H1 (cell line): Measurements from ENCODE around the gene MEGF11. TPM values are rescaled to one million over a fixed set of nuclear protein-coding genes. Genes with fewer than 3 reads are reported as not detected.

Experiments used
- CTCF ChIA-PET: fragments of 300-600 bp; sonication (Branson Sonifier 250); formaldehyde crosslinking; loops from one replicate; lab custom pipeline; 2021; ENCODE audit not compliant: partially characterized antibody; lab: Charles Lee
- POLR2A ChIA-PET: fragments of 300-600 bp; sonication (Branson Sonifier 250); formaldehyde crosslinking; loops from one replicate; lab custom pipeline; 2021; ENCODE audit warnings: inconsistent platforms; ENCODE audit not compliant: partially characterized antibody; lab: Charles Lee
- DNase-seq, 2 experiments: peaks; one replicate each; pipeline versions ENCODE4 v3.0.0 to v3.0.0-alpha.2; 2010 to 2022; ENCODE audit warnings: low spot score in 2 of 2, low read depth in 1 of 2, mixed read lengths in 1 of 2
- FAIRE-seq: peaks from 2 replicates; lab custom pipeline; 2011; peaks lifted over from hg19 to GRCh38; lab: Jason Lieb, UNC
- H2AFZ ChIP-seq: 2 replicates; pipeline ENCODE4 v1.8.1; 2012; ENCODE audit warnings: low read length, inconsistent platforms
- H2AK5ac ChIP-seq: 2 replicates; pipeline ENCODE4 v1.6.1; 2013; ENCODE audit warnings: low read depth, low read length
- H2BK120ac ChIP-seq: replicated peaks from 2 replicates; pipeline ENCODE3; 2013; ENCODE audit warnings: low read depth, low read length, inconsistent platforms
- H2BK12ac ChIP-seq: 2 replicates; pipeline ENCODE4 v1.6.1; 2013; ENCODE audit warnings: low read depth, low read length
- H2BK15ac ChIP-seq: 2 replicates; pipeline ENCODE4 v1.6.1; 2013; ENCODE audit warnings: low read length
- H2BK20ac ChIP-seq: 2 replicates; pipeline ENCODE4 v1.6.1; 2013; ENCODE audit warnings: low read length
- H2BK5ac ChIP-seq: 2 replicates; pipeline ENCODE4 v1.6.1; 2013; ENCODE audit warnings: low read depth, low read length
- H3K14ac ChIP-seq: 2 replicates; pipeline ENCODE4 v1.6.1; 2013; ENCODE audit warnings: inconsistent platforms; ENCODE audit not compliant: insufficient read length
- H3K18ac ChIP-seq: 2 replicates; pipeline ENCODE4 v1.6.1; 2013; ENCODE audit warnings: low read length; ENCODE audit errors: extremely low read depth
- H3K23ac ChIP-seq: 2 replicates; pipeline ENCODE4 v1.6.1; 2013; ENCODE audit warnings: inconsistent platforms; ENCODE audit not compliant: insufficient read length
- H3K23me2 ChIP-seq: 2 replicates; pipeline ENCODE4 v1.6.1; 2013; ENCODE audit warnings: low read depth, low read length
- H3K27ac ChIP-seq: 2 replicates; pipeline ENCODE4 v1.6.1; 2011; ENCODE audit warnings: low read depth, low read length, inconsistent platforms
- H3K27me3 ChIP-seq, 4 experiments: replicated peaks in 1 of 4; 1 replicate in 1 of 4; 2 replicates in 3 of 4; pipeline versions ENCODE4 v1.6.1 to v1.8.1; 2011 to 2013; ENCODE audit warnings: low read length in 3 of 4, mild to moderate bottlenecking in 3 of 4, inconsistent platforms in 2 of 4, mixed read lengths in 2 of 4, moderate library complexity in 1 of 4; ENCODE audit not compliant: control insufficient read depth in 3 of 4, insufficient read depth in 3 of 4; ENCODE audit errors: extremely low read depth in 1 of 4
- H3K36me3 ChIP-seq, 4 experiments: 2 replicates each; pipeline versions ENCODE4 v1.6.1 to v1.8.1; 2011 to 2013; ENCODE audit warnings: mild to moderate bottlenecking in 4 of 4, low read length in 3 of 4, moderate library complexity in 2 of 4, control low read depth in 1 of 4, inconsistent platforms in 1 of 4; ENCODE audit not compliant: insufficient read depth in 4 of 4, control insufficient read depth in 2 of 4
- H3K4ac ChIP-seq: replicated peaks from 2 replicates; pipeline ENCODE3; 2013; ENCODE audit warnings: low read length, low read depth, mixed read lengths, inconsistent platforms; ENCODE audit not compliant: insufficient read length
- H3K4me1 ChIP-seq, 4 experiments: replicated peaks in 1 of 4; 1 replicate in 1 of 4; 2 replicates in 3 of 4; pipeline versions ENCODE4 v1.6.1 to v1.8.1; 2011 to 2013; ENCODE audit warnings: low read length in 3 of 4, inconsistent platforms in 2 of 4, mixed read lengths in 1 of 4; ENCODE audit not compliant: insufficient read depth in 4 of 4, control insufficient read depth in 3 of 4
- H3K4me2 ChIP-seq, 2 experiments: 2 replicates each; pipeline versions ENCODE4 v1.6.1 to v1.8.1; 2011 to 2013; ENCODE audit warnings: low read depth in 2 of 2, low read length in 2 of 2, control low read depth in 1 of 2, inconsistent platforms in 1 of 2, mild to moderate bottlenecking in 1 of 2; ENCODE audit not compliant: insufficient read depth in 1 of 2
- H3K4me3 ChIP-seq, 4 experiments: fragments of 200-600, 300-600 bp in 1 of 4; sonication (generic), shearing (Covaris generic), sonication (Bioruptor Twin) in 1 of 4; 2 replicates each; pipeline versions ENCODE4 v1.5.1 to v1.8.1; 2011 to 2016; ENCODE audit warnings: low read length in 4 of 4, low read depth in 3 of 4, control low read depth in 2 of 4, inconsistent platforms in 2 of 4, mild to moderate bottlenecking in 2 of 4, mixed read lengths in 1 of 4, moderate library complexity in 1 of 4; ENCODE audit not compliant: insufficient read depth in 2 of 4; ENCODE audit errors: extremely low read depth in 1 of 4
- H3K56ac ChIP-seq: replicated peaks from 2 replicates; pipeline ENCODE3; 2013; ENCODE audit warnings: low read depth, mild to moderate bottlenecking, mixed read lengths, low read length, inconsistent platforms; ENCODE audit not compliant: insufficient read length
- H3K79me1 ChIP-seq: 2 replicates; pipeline ENCODE4 v1.6.1; 2013; ENCODE audit warnings: low read depth, low read length, control low read depth
- H3K79me2 ChIP-seq, 2 experiments: 2 replicates each; pipeline versions ENCODE4 v1.6.1 to v1.8.1; 2012 to 2013; ENCODE audit warnings: low read length in 2 of 2, mild to moderate bottlenecking in 2 of 2, inconsistent platforms in 1 of 2; ENCODE audit not compliant: insufficient read depth in 2 of 2, control insufficient read depth in 1 of 2
- H3K9ac ChIP-seq, 4 experiments: replicated peaks in 1 of 4; 1 replicate in 1 of 4; 2 replicates in 3 of 4; pipeline versions ENCODE4 v1.6.1 to v1.8.1; 2011 to 2013; ENCODE audit warnings: low read depth in 3 of 4, low read length in 3 of 4, control low read depth in 2 of 4, mild to moderate bottlenecking in 2 of 4, moderate library complexity in 2 of 4, inconsistent platforms in 1 of 4; ENCODE audit errors: extremely low read depth in 1 of 4
- H3K9me3 ChIP-seq, 2 experiments: 2 replicates each; pipeline versions ENCODE4 v1.6.1 to v1.8.1; 2012 to 2013; ENCODE audit warnings: mild to moderate bottlenecking in 2 of 2, moderate library complexity in 2 of 2, control low read depth in 1 of 2, inconsistent platforms in 1 of 2, low read depth in 1 of 2, low read length in 1 of 2, mixed read lengths in 1 of 2; ENCODE audit not compliant: insufficient read depth in 2 of 2
- H4K20me1 ChIP-seq, 2 experiments: replicated peaks in 1 of 2; 2 replicates each; pipeline versions ENCODE3 to v1.8.1; 2011 to 2013; ENCODE audit warnings: inconsistent platforms in 2 of 2, low read length in 2 of 2, mild to moderate bottlenecking in 1 of 2; ENCODE audit not compliant: insufficient read depth in 2 of 2, control insufficient read depth in 1 of 2
- H4K5ac ChIP-seq: 2 replicates; pipeline ENCODE4 v1.6.1; 2013; ENCODE audit warnings: low read length, low read depth, mixed read lengths, inconsistent platforms; ENCODE audit not compliant: insufficient read length
- H4K8ac ChIP-seq: 2 replicates; pipeline ENCODE4 v1.8.0; 2013; ENCODE audit warnings: mild to moderate bottlenecking, moderate library complexity, low read length, inconsistent platforms; ENCODE audit not compliant: insufficient read depth; ENCODE audit errors: extremely low read depth
- H4K91ac ChIP-seq: replicated peaks from 2 replicates; pipeline ENCODE3; 2013; ENCODE audit warnings: low read length, mixed read lengths, inconsistent platforms; ENCODE audit not compliant: insufficient read length
- ATF2 ChIP-seq: IDR thresholded peaks from 2 replicates; pipeline ENCODE4 v1.6.1; 2012; ENCODE audit warnings: low read length, inconsistent platforms
- BRCA1 ChIP-seq: IDR thresholded peaks from 2 replicates; pipeline ENCODE4 v1.6.1; 2012; ENCODE audit warnings: low read depth, low read length, improper control_type of control experiment
- E2F6 ChIP-seq: IDR thresholded peaks from 2 replicates; pipeline ENCODE4 v1.6.1; 2012; ENCODE audit warnings: inconsistent platforms
- HDAC2 ChIP-seq, 2 experiments: fragments of 300-600 bp in 1 of 2; sonication (generic) in 1 of 2; IDR thresholded peaks; 2 replicates each; pipeline ENCODE4 v1.6.1; 2011 to 2012; ENCODE audit warnings: low read depth in 2 of 2, low read length in 2 of 2, mild to moderate bottlenecking in 2 of 2, moderate library complexity in 2 of 2, borderline replicate concordance in 1 of 2, inconsistent platforms in 1 of 2
- KDM4A ChIP-seq: IDR thresholded peaks from one replicate; pipeline ENCODE4 v1.7.1; 2012; ENCODE audit warnings: low read depth, mild to moderate bottlenecking, moderate library complexity, low read length, inconsistent platforms; ENCODE audit not compliant: severe bottlenecking
- MAX ChIP-seq: IDR thresholded peaks from 2 replicates; pipeline ENCODE4 v1.6.1; 2012; ENCODE audit warnings: inconsistent platforms
- SIN3A ChIP-seq, 2 experiments: IDR thresholded peaks in 1 of 2; conservative IDR thresholded peaks in 1 of 2; 2 replicates each; pipeline ENCODE4 v1.6.1; 2011 to 2012; ENCODE audit warnings: low read length in 2 of 2, improper control_type of control experiment in 1 of 2, low read depth in 1 of 2, mild to moderate bottlenecking in 1 of 2
- TAF7 ChIP-seq: optimal IDR thresholded peaks from 2 replicates; pipeline ENCODE3; 2011; ENCODE audit warnings: low read depth, mild to moderate bottlenecking, inconsistent platforms, low read length, moderate library complexity, borderline replicate concordance
- TEAD4 ChIP-seq: IDR thresholded peaks from 2 replicates; pipeline ENCODE4 v1.6.1; 2012; ENCODE audit warnings: low read depth, low read length, inconsistent platforms, mixed read lengths
- whole genome bisulfite sequencing, 2 experiments: shearing (Covaris generic) in 1 of 2; methylation state at CpG; one replicate each; pipeline versions ENCODE4 v1.1.6 to v1.1.7; 2013 to 2015; ENCODE audit warnings: low lambda C conversion rate in 2 of 2, mixed read lengths in 2 of 2, inconsistent platforms in 1 of 2, low coverage in 1 of 2, missing lambda C conversion rate in 1 of 2; ENCODE audit not compliant: insufficient replicate concordance in 2 of 2, insufficient coverage in 1 of 2, insufficient read length in 1 of 2; ENCODE audit errors: extremely low coverage in 1 of 2, missing lambda C conversion rate in 1 of 2; 5-methylcytosine and 5-hydroxymethylcytosine counted together
- polyA plus RNA-seq, 7 experiments: library from polyadenylated mRNA; depleted of rRNA in 3 of 7; stranded (reverse) in 5 of 7; unstranded in 2 of 7; fragments of >200 nt in 5 of 7; fragments of 200-250 nt in 2 of 7; gene quantifications; 1 replicate in 5 of 7; 2 replicates in 1 of 7; 4 replicates in 1 of 7; pipeline versions ENCODE4 v1.2.1 to v1.2.3, GENCODE V29; 2011 to 2013; ENCODE audit warnings: missing spikeins in 2 of 7, mixed read lengths in 2 of 7
- total RNA-seq: library from RNA; stranded (reverse); fragmentation: NEBNext Ultra II Directional; extraction: Animal tissue kit (Norgen Biotek cat#: 25700); gene quantifications from 2 replicates; pipeline ENCODE4 v1.2.1, GENCODE V29; 2021

MEGF11 gene
- total and polyA plus RNA-seq, 2 of the 8 experiments (the other 6 are each of a cell fraction or from before 2014, with no cell fraction given) = 4.4 to 4.8 TPM

GRCh38 chr15:65851981-65852380 lies 401.6 kb downstream of the MEGF11 start:
- Histone ChIP-seq H3K4ac (no peak overlapping the region), H2BK5ac (no peak overlapping the region), H3K4me3 (no peak overlapping the region), H2AK5ac (no peak overlapping the region), H2BK12ac (no peak overlapping the region), H3K79me2 (no peaks in the 10 kb centered on the region), H2BK120ac (no peak overlapping the region), H2BK15ac (no peak overlapping the region), H3K4me1 (no peaks in the 10 kb centered on the region), H3K18ac (no peak overlapping the region), H3K23me2 (no peaks in the 10 kb centered on the region), H3K14ac (no peak overlapping the region), H3K27me3 (no peaks in the 10 kb centered on the region), H3K56ac (no peak overlapping the region), H4K8ac (no peak overlapping the region), H3K23ac (no peak overlapping the region), H3K27ac (no peak overlapping the region), H3K4me2 (no peak overlapping the region), H2AFZ (no peak overlapping the region; the same call in 1 of the 2 replicates), H4K5ac (no peak overlapping the region), H3K9me3 (no peaks in the 10 kb centered on the region), H4K20me1 (no peaks in the 10 kb centered on the region), H4K91ac (no peak overlapping the region), H2BK20ac (no peak overlapping the region), H3K79me1 (no peaks in the 10 kb centered on the region), H3K36me3 (no peaks in the 10 kb centered on the region), H3K9ac (no peak overlapping the region)
- WGBS, 2 experiments = 86% methylated on average over 5 of the region's 5 CpGs; no CpG with 5 or more reads in 1 of the 2 experiments
- POLR2A ChIA-PET = no interaction called here
- FAIRE-seq (no peak), DNase-seq (no peak)
- CTCF ChIA-PET = interaction anchor here (0.7 to 1.3 kb wide), 6 partner anchors 8 to 453 kb away, joined by 3 to 5 read pairs (median 3); no protein-coding TSS in a partner anchor
- TF ChIP-seq BRCA1 (no peak), MAX (no peak), SIN3A (conservative IDR thresholded peaks at IDR 0.05 in 1 of 2, IDR thresholded peaks at IDR 0.05 in 1 of 2; ENCODE audit: low read depth in 1 of 2, low read length in 2 of 2) (no peak), HDAC2 (IDR thresholded peaks at IDR 0.05; ENCODE audit: borderline replicate concordance in 1 of 2, low read depth in 2 of 2, low read length in 2 of 2) (no peak), TEAD4 (no peak), ATF2 (no peak), KDM4A (no peak), TAF7 (no peak), E2F6 (no peak)
